AG10803 (cell line): Measurements from ENCODE around the gene PTPRU.

Experiments
- DNase-seq: peaks from one replicate; pipeline ENCODE4 v3.0.0; 2010; ENCODE audit warnings: low read depth
- H3K4me3 ChIP-seq: 2 replicates; pipeline ENCODE4 v1.5.1; 2011; ENCODE audit warnings: mild to moderate bottlenecking, low read length, control low read depth
- CTCF ChIP-seq: conservative IDR thresholded peaks from 2 replicates; pipeline ENCODE4 v1.5.1; 2011; ENCODE audit warnings: mild to moderate bottlenecking, low read length, control low read depth, inconsistent platforms

Gene PTPRU

GRCh38 chr1:29343908-29344307 is 107.6 kb downstream of the PTPRU start:
- no peak overlapping the region for H3K4me3 ChIP-seq
- no peak for DNase-seq
- TF ChIP-seq CTCF = no peak

DNA sequence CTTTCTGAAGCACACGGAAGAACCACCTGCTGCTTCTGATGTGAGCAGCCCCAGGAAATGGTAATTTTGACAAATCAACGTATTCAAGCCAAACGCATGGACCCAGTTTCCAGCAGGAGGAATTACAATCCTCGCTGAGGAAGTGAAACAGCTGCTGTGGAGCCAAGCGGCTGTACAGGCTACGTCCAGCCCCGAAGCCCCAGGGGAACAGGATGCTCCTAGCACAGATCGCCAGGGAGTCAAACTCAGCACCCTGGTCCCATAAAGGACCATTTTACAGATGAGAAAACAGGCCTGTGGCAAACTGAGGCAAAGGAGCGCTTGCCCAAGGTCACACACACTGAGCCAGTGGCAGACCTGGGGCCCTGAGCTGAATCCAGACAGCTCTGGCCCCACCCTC is 108.0 kb downstream of the PTPRU start:
- no peak overlapping the region for H3K4me3 ChIP-seq
- no peak for DNase-seq
- no peak for TF ChIP-seq CTCF

- H3K4me3 ChIP-seq = no peak overlapping the region
- no peak for TF ChIP-seq CTCF
- no peak for DNase-seq
Observed at GRCh38 chr1:29346576-29346975, 110.3 kb downstream of the PTPRU start.

DNA sequence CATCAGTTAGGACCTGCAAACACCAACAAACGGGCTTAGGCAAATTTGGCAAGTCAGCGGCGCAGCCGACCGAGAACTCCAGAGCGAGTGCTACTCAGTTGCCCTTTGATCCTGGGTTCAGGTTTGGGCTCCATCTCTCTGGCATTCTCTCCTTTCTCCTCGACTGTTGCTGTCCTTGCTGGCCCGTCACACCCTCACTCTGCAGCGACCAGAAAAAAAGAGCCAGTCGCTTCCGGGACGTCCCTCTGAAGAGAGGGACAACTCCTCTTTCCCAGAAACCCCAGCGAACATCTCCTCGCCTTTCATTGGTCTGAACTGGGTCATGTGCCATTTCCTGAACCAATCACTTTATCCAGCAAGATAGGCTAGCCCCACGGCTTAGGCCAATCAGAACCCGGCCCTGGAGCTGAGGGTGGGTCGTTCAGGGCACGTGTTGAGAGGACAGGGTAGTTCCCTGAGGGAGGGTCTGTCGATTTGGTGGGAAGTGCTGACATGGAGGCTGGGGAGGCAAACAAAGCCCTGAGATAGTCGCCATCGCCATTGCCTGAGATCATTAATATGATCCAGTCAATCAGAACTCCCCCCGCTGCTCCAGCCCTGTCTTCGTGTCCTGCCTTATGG is 113.7 kb downstream of the PTPRU start:
- no peak for DNase-seq
- no peak overlapping the region for H3K4me3 ChIP-seq
- no peak for TF ChIP-seq CTCF

GRCh38 chr1:29352719-29353420 is 116.5 kb downstream of the PTPRU start:
- no peak for DNase-seq
- no peak for TF ChIP-seq CTCF
- H3K4me3 ChIP-seq = no peak overlapping the region

GRCh38 chr1:29354511-29355098 is 118.3 kb downstream of the PTPRU start:
- DNase-seq = no peak

More at GRCh38 chr1:29354511-29355098, 118.3 kb downstream of the PTPRU start:
- no peak for TF ChIP-seq CTCF
- H3K4me3 ChIP-seq = no peak overlapping the region
